Keratinocyte (primary cell): ENCODE data around the gene PPT2.

Source experiments
- EZH2 ChIP-seq: IDR thresholded peaks from one replicate; pipeline ENCODE4 v1.6.1; 2012; ENCODE audit warnings: inconsistent platforms, mild to moderate bottlenecking, low read length, moderate library complexity
- TF ChIP-seq, protein P1 (sequence below), 3 experiments: IDR thresholded peaks in 1 of 3; conservative IDR thresholded peaks in 1 of 3; optimal IDR thresholded peaks in 1 of 3; 2 replicates in 2 of 3; 3 replicates in 1 of 3; pipeline versions ENCODE3 to v1.5.1; 2011; ENCODE audit warnings: low read length in 3 of 3, mild to moderate bottlenecking in 3 of 3, moderate library complexity in 2 of 3, control low read depth in 1 of 3, inconsistent platforms in 1 of 3; ENCODE audit not compliant: insufficient read depth in 2 of 3; ENCODE audit errors: extremely low read depth in 1 of 3

DNA sequence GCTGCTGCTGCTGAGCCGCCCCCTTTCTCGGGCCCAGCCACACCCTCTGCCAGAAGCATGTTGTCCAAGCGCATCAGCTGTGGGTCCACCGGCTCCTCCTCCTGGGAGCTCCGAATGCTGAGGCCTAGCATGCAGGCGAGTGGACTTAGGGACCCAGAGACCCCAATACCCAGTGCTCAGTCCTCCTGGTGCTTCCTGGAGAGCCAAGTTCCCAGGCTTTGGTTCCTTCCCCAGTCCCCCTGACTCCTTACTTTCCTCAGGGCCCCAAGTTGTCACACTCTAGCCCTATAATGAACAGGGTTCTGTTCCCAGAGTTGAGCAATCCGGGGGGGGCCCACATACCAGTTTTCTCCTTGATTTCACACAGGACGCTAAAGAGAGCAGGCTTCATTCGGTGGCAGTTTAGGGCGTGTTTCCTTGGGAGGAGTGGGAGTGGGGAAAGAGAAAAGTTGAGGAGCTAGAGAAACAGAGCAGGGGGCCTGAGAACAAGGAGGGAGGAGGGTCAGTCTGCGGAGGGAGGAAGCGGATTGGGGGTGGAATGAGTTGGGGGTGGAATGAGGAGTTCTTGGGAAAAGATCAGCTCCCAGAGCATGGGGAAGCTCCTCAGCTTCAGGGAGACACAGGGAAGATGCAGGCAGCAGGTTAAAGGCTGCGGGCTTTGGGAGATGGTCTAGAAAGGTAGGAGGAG is 34.6 kb downstream of the PPT2 start:
- TF ChIP-seq, protein P1, sequence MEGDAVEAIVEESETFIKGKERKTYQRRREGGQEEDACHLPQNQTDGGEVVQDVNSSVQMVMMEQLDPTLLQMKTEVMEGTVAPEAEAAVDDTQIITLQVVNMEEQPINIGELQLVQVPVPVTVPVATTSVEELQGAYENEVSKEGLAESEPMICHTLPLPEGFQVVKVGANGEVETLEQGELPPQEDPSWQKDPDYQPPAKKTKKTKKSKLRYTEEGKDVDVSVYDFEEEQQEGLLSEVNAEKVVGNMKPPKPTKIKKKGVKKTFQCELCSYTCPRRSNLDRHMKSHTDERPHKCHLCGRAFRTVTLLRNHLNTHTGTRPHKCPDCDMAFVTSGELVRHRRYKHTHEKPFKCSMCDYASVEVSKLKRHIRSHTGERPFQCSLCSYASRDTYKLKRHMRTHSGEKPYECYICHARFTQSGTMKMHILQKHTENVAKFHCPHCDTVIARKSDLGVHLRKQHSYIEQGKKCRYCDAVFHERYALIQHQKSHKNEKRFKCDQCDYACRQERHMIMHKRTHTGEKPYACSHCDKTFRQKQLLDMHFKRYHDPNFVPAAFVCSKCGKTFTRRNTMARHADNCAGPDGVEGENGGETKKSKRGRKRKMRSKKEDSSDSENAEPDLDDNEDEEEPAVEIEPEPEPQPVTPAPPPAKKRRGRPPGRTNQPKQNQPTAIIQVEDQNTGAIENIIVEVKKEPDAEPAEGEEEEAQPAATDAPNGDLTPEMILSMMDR (optimal IDR thresholded peaks at IDR 0.05 in 1 of 3, IDR thresholded peaks at IDR 0.05 in 1 of 3, conservative IDR thresholded peaks at IDR 0.05 in 1 of 3; ENCODE audit: extremely low read depth in 1 of 3, insufficient read depth in 2 of 3, low read length in 3 of 3) = no peak
- no peak for TF ChIP-seq EZH2
